ENCODE results near the gene LAMC1. TPM values are rescaled to one million over a fixed set of nuclear protein-coding genes. Genes with fewer than 3 reads are reported as not detected.

LAMC1 gene
- total RNA-seq, 2 experiments from 2014 or later = not detected

GRCh38 chr1:183092350-183092749 lies 69.1 kb downstream of the LAMC1 start:
- peaks cover 23% of the 10 kb centered on the region for H3K27me3 Mint-ChIP-seq
- H3K9me3 Mint-ChIP-seq = no peaks in the 10 kb centered on the region
- intact Hi-C loops (cut with DNase I, micrococcal nuclease) = no loop called here
- no peak overlapping the region for H3K27ac ChIP-seq (ENCODE audit: low read depth in 1 of 2, low read length in 2 of 2)
- CTCF ChIA-PET = no interaction called here
- no peak overlapping the region for H3K4me3 Mint-ChIP-seq
- H3K27me3 ChIP-seq (ENCODE audit: control insufficient read depth in 1 of 2, insufficient read depth in 2 of 2, low read length in 2 of 2) = peaks cover 3 to 6% of the 10 kb centered on the region in 2 experiments
- H3K4me3 ChIP-seq (ENCODE audit: low read length) = no peak overlapping the region
- POLR2A ChIA-PET = no interaction called here
- H3K36me3 ChIP-seq (ENCODE audit: insufficient read depth, low read length) = no peaks in the 10 kb centered on the region
- H3K4me1 ChIP-seq (ENCODE audit: insufficient read depth, low read length) = no peaks in the 10 kb centered on the region
- no peaks in the 10 kb centered on the region for H3K36me3 Mint-ChIP-seq (ENCODE audit: low read depth)
- ATAC-seq (ENCODE audit: poor library complexity) (no peak), DNase-seq (no peak)
- no peaks in the 10 kb centered on the region for H3K4me1 Mint-ChIP-seq (ENCODE audit: low read depth)
- H3K9me3 ChIP-seq (ENCODE audit: control insufficient read depth in 1 of 2, insufficient read depth in 1 of 2, low read length in 2 of 2) = no peaks in the 10 kb centered on the region
- no peak overlapping the region for H3K27ac Mint-ChIP-seq
- no peak for TF ChIP-seq CTCF (IDR thresholded peaks at IDR 0.05)

- peaks cover 23% of the 10 kb centered on the region for H3K27me3 Mint-ChIP-seq
- no peaks in the 10 kb centered on the region for H3K4me1 ChIP-seq (ENCODE audit: insufficient read depth, low read length)
- no peaks in the 10 kb centered on the region for H3K9me3 ChIP-seq (ENCODE audit: control insufficient read depth in 1 of 2, insufficient read depth in 1 of 2, low read length in 2 of 2)
- no peak overlapping the region for H3K4me3 Mint-ChIP-seq
- intact Hi-C loops (cut with DNase I, micrococcal nuclease) = no loop called here
- no peaks in the 10 kb centered on the region for H3K36me3 ChIP-seq (ENCODE audit: insufficient read depth, low read length)
- no peaks in the 10 kb centered on the region for H3K9me3 Mint-ChIP-seq
- H3K27ac Mint-ChIP-seq = no peak overlapping the region
- ATAC-seq (ENCODE audit: poor library complexity) (no peak), DNase-seq (no peak)
- no peaks in the 10 kb centered on the region for H3K4me1 Mint-ChIP-seq (ENCODE audit: low read depth)
- no peak overlapping the region for H3K4me3 ChIP-seq (ENCODE audit: low read length)
- no peaks in the 10 kb centered on the region for H3K36me3 Mint-ChIP-seq (ENCODE audit: low read depth)
- CTCF ChIA-PET = no interaction called here
- peaks cover 3 to 6% of the 10 kb centered on the region in 2 experiments for H3K27me3 ChIP-seq (ENCODE audit: control insufficient read depth in 1 of 2, insufficient read depth in 2 of 2, low read length in 2 of 2)
- no peak overlapping the region for H3K27ac ChIP-seq (ENCODE audit: low read depth in 1 of 2, low read length in 2 of 2)
- TF ChIP-seq CTCF (IDR thresholded peaks at IDR 0.05) = no peak
- POLR2A ChIA-PET = no interaction called here
These were observed 69.9 kb downstream of the LAMC1 start for GRCh38 chr1:183093066-183093668.

GRCh38 chr1:183093786-183094298 lies 70.6 kb downstream of the LAMC1 start:
- POLR2A ChIA-PET = no interaction called here
- Histone ChIP-seq H3K27ac (ENCODE audit: low read depth in 1 of 2, low read length in 2 of 2) (no peak overlapping the region), H3K4me3 (ENCODE audit: low read length) (no peak overlapping the region), H3K9me3 (ENCODE audit: control insufficient read depth in 1 of 2, insufficient read depth in 1 of 2, low read length in 2 of 2) (no peaks in the 10 kb centered on the region), H3K4me1 (ENCODE audit: insufficient read depth, low read length) (no peaks in the 10 kb centered on the region), H3K36me3 (ENCODE audit: insufficient read depth, low read length) (no peaks in the 10 kb centered on the region), H3K27me3 (ENCODE audit: control insufficient read depth in 1 of 2, insufficient read depth in 2 of 2, low read length in 2 of 2) (peaks cover 3 to 6% of the 10 kb centered on the region in 2 experiments)
- peaks cover 23% of the 10 kb centered on the region for H3K27me3 Mint-ChIP-seq
- no peak for DNase-seq
- no peaks in the 10 kb centered on the region for H3K36me3 Mint-ChIP-seq (ENCODE audit: low read depth)
- H3K9me3 Mint-ChIP-seq = no peaks in the 10 kb centered on the region
- intact Hi-C loops (cut with DNase I, micrococcal nuclease) = no loop called here
- no peak overlapping the region for H3K27ac Mint-ChIP-seq
- H3K4me3 Mint-ChIP-seq = no peak overlapping the region
- no peak for TF ChIP-seq CTCF (IDR thresholded peaks at IDR 0.05)
- CTCF ChIA-PET = no interaction called here
- ATAC-seq (ENCODE audit: poor library complexity) = no peak
- H3K4me1 Mint-ChIP-seq (ENCODE audit: low read depth) = no peaks in the 10 kb centered on the region

Data from CD4-positive, alpha-beta T cell (primary cell).